HL-60 (cell line): ENCODE results near the gene FMNL2.

Source experiments
- DNase-seq, 2 experiments: peaks; one replicate each; pipeline ENCODE4 v3.0.0-alpha.2; 2010 to 2020; ENCODE audit warnings: low read depth in 1 of 2, low spot score in 1 of 2
- H3K27ac ChIP-seq: fragments of 250-450 bp; sonication (Bioruptor Pico); replicated peaks from 2 replicates; pipeline ENCODE4 v1.5.1; 2020; ENCODE audit warnings: mild to moderate bottlenecking, moderate library complexity
- H3K27me3 ChIP-seq: fragments of 250-450 bp; sonication (Bioruptor Pico); 2 replicates; pipeline ENCODE4 v1.5.1; 2021; ENCODE audit warnings: mild to moderate bottlenecking, moderate library complexity; ENCODE audit not compliant: insufficient read depth, poor library complexity, severe bottlenecking
- H3K4me3 ChIP-seq: replicated peaks from 2 replicates; pipeline ENCODE4 v1.5.1; 2011; ENCODE audit warnings: mild to moderate bottlenecking, control low read depth, low read length; ENCODE audit not compliant: insufficient read depth
- CTCF ChIP-seq: IDR thresholded peaks from one replicate; pipeline ENCODE4 v1.5.1; 2011; ENCODE audit warnings: low read length, control low read depth, inconsistent platforms; ENCODE audit not compliant: insufficient read depth
- GABPA ChIP-seq: IDR thresholded peaks from 2 replicates; pipeline ENCODE4 v1.6.1; 2012; ENCODE audit warnings: low read depth
- POLR2AphosphoS5 ChIP-seq: IDR thresholded peaks from 2 replicates; pipeline ENCODE4 v1.6.1; 2012; ENCODE audit warnings: low read depth
- REST ChIP-seq: IDR thresholded peaks from 2 replicates; pipeline ENCODE4 v1.6.1; 2012; ENCODE audit warnings: low read depth; ENCODE audit not compliant: insufficient replicate concordance
- SPI1 ChIP-seq: IDR thresholded peaks from 2 replicates; pipeline ENCODE4 v1.6.1; 2012; ENCODE audit warnings: low read depth, mild to moderate bottlenecking, borderline replicate concordance

FMNL2 gene

GRCh38 chr2:152298754-152299153 is 36.2 kb upstream of the FMNL2 start:
- no peak overlapping the region for H3K27ac ChIP-seq
- TF ChIP-seq CTCF, result no peak
- TF ChIP-seq GABPA, result no peak
- TF ChIP-seq SPI1, result no peak
- no peak for TF ChIP-seq POLR2AphosphoS5
- TF ChIP-seq REST, result no peak
- no peak overlapping the region for H3K4me3 ChIP-seq
- no peak for DNase-seq
- no peaks in the 10 kb centered on the region for H3K27me3 ChIP-seq

- TF ChIP-seq SPI1 (no peak), REST (no peak), GABPA (no peak), CTCF (no peak), POLR2AphosphoS5 (no peak)
- H3K27me3 ChIP-seq, result no peaks in the 10 kb centered on the region
- no peak overlapping the region for H3K27ac ChIP-seq
- DNase-seq, result no peak
- no peak overlapping the region for H3K4me3 ChIP-seq
Measured at GRCh38 chr2:152301131-152301530, 33.8 kb upstream of the FMNL2 start.

GRCh38 chr2:152303951-152304350 is 31.0 kb upstream of the FMNL2 start:
- no peaks in the 10 kb centered on the region for H3K27me3 ChIP-seq
- TF ChIP-seq CTCF, result no peak
- no peak for TF ChIP-seq GABPA
- no peak for TF ChIP-seq REST
- no peak for TF ChIP-seq SPI1
- no peak for TF ChIP-seq POLR2AphosphoS5
- no peak overlapping the region for H3K4me3 ChIP-seq
- H3K27ac ChIP-seq, result no peak overlapping the region
- DNase-seq, result no peak
